Choroid plexus epithelial cell (primary cell): ENCODE data around the gene FARP2.

ENCODE experiments used
- DNase-seq: peaks from one replicate; pipeline ENCODE4 v3.0.0-alpha.2; 2010; ENCODE audit warnings: low read depth
- H3K4me3 ChIP-seq: 2 replicates; pipeline ENCODE4 v1.5.1; 2011; ENCODE audit warnings: low read depth, mild to moderate bottlenecking, control low read depth, low read length, moderate library complexity
- CTCF ChIP-seq: conservative IDR thresholded peaks from 2 replicates; pipeline ENCODE4 v1.5.1; 2011; ENCODE audit warnings: low read depth, mild to moderate bottlenecking, control low read depth, inconsistent platforms, low read length, moderate library complexity

The FARP2 gene

GRCh38 chr2:241310917-241311566 lies 45.0 kb upstream of the FARP2 start:
- DNase-seq = no peak
- TF ChIP-seq CTCF = peak; percentile 21

GRCh38 chr2:241312082-241312481 lies 44.0 kb upstream of the FARP2 start:
- no peak for TF ChIP-seq CTCF
- DNase-seq = peak; percentile 82
- H3K4me3 ChIP-seq = no peak overlapping the region

More at GRCh38 chr2:241310917-241311566, 45.0 kb upstream of the FARP2 start:
- H3K4me3 ChIP-seq = no peak overlapping the region

GRCh38 chr2:241313543-241314095 lies 42.5 kb upstream of the FARP2 start:
- no peak overlapping the region for H3K4me3 ChIP-seq
- DNase-seq = no peak
- no peak for TF ChIP-seq CTCF

GRCh38 chr2:241314226-241315092 lies 41.6 kb upstream of the FARP2 start:
- TF ChIP-seq CTCF = no peak
- DNase-seq = peak; percentile 71
- peak overlapping the region; percentile 77 for H3K4me3 ChIP-seq

GRCh38 chr2:241315093-241315878 lies 40.8 kb upstream of the FARP2 start, which contains the start of gene HDLBP:
HDLBP (minus strand) TSS chr2:241315672; CDS start chr2:241266869, 48,803 bp downstream.
- DNase-seq = peak; percentile 100
- peak within 1 kb of the TSS; percentile 94 for H3K4me3 ChIP-seq
- peak; percentile 32 for TF ChIP-seq CTCF

GRCh38 chr2:241315879-241316631 lies 40.0 kb upstream of the FARP2 start, which contains the start of gene SEPTIN2:
SEPTIN2 (plus strand) TSS chr2:241315925; CDS start chr2:241324233, 8,308 bp downstream.
- peak within 1 kb of the TSS; percentile 94 for H3K4me3 ChIP-seq
- TF ChIP-seq CTCF = no peak
- peak; percentile 58 for DNase-seq
